A673 (cell line): ENCODE measurements around the gene TSC2. TPM values are rescaled to one million over a fixed set of nuclear protein-coding genes. Genes with fewer than 3 reads are reported as not detected.
A peak's percentile ranks its signal among the peaks of the same experiment; 100 is the strongest.

Experiments
- BruUV-seq: library from RNA; stranded (reverse); fragments of 400-500 nt; replicated peaks from 2 replicates; lab custom pipeline; 2021; lab: Mats Ljungman, UMichigan
- CTCF ChIA-PET: fragments of 300-600 bp; sonication (Branson Sonifier 250); formaldehyde crosslinking; loops from one replicate; lab custom pipeline; 2022; ENCODE audit warnings: antibody characterized with exemption; lab: Charles Lee
- POLR2A ChIA-PET: fragments of 300-600 bp; sonication (Branson Sonifier 250); formaldehyde crosslinking; loops from one replicate; lab custom pipeline; 2022; ENCODE audit warnings: antibody characterized with exemption; ENCODE audit not compliant: low non-redundant PET; lab: Charles Lee
- DNase-seq: peaks from one replicate; pipeline ENCODE4 v3.0.0-alpha.2; 2015; ENCODE audit warnings: low spot score
- H3K27ac ChIP-seq: fragments of 200-600 bp; sonication (generic); 2 replicates; pipeline ENCODE4 v1.5.1; 2016; ENCODE audit warnings: mixed run types, low read depth, mild to moderate bottlenecking, mixed read lengths, antibody characterized with exemption, low read length; ENCODE audit not compliant: poor library complexity, severe bottlenecking
- H3K27me3 ChIP-seq: fragments of 200-600 bp; sonication (generic); replicated peaks from 2 replicates; pipeline ENCODE4 v1.6.1; 2017; ENCODE audit warnings: mixed run types, low read depth, mild to moderate bottlenecking, mixed read lengths, antibody characterized with exemption, low read length; ENCODE audit not compliant: insufficient read depth, poor library complexity
- H3K36me3 ChIP-seq: fragments of 200-600 bp; sonication (generic); 2 replicates; pipeline ENCODE4 v1.6.1; 2016; ENCODE audit warnings: mixed run types, mild to moderate bottlenecking, mixed read lengths, antibody characterized with exemption, low read length; ENCODE audit not compliant: insufficient read depth, poor library complexity, severe bottlenecking
- H3K4me1 ChIP-seq: fragments of 200-600 bp; sonication (generic); 2 replicates; pipeline ENCODE4 v1.6.1; 2017; ENCODE audit warnings: mixed run types, mild to moderate bottlenecking, mixed read lengths, antibody characterized with exemption, low read length; ENCODE audit not compliant: insufficient read depth, poor library complexity, severe bottlenecking
- H3K4me3 ChIP-seq: fragments of 200-600 bp; sonication (generic); 2 replicates; pipeline ENCODE4 v1.5.1; 2016; ENCODE audit warnings: low read depth, mixed run types, mild to moderate bottlenecking, mixed read lengths, low read length; ENCODE audit not compliant: poor library complexity, severe bottlenecking
- H3K9me3 ChIP-seq: fragments of 200-600 bp; sonication (generic); 2 replicates; pipeline ENCODE4 v1.6.1; 2016; ENCODE audit warnings: mixed run types, low read depth, mild to moderate bottlenecking, mixed read lengths, antibody characterized with exemption, low read length; ENCODE audit not compliant: poor library complexity, severe bottlenecking
- EZH2 ChIP-seq: fragments of 200-600 bp; sonication (generic); IDR thresholded peaks from 2 replicates; pipeline ENCODE4 v1.6.1; 2017; ENCODE audit warnings: borderline replicate concordance, low read depth, mild to moderate bottlenecking, mixed read lengths, antibody characterized with exemption, low read length; ENCODE audit not compliant: poor library complexity, severe bottlenecking
- intact Hi-C: fragments of 100-400 bp; cut with micrococcal nuclease; formaldehyde crosslinking; loops from one replicate; pipeline ENCODE4 v1.10.0; 2022; ENCODE audit not compliant: unreplicated experiment
- total RNA-seq: library from RNA; stranded (reverse); gene quantifications from 2 replicates; pipeline ENCODE4 v1.2.3, GENCODE V29; 2021
- TF ChIP-seq, protein P1 (sequence below): fragments of 300-800, 200-600 bp; sonication (generic); conservative IDR thresholded peaks from 2 replicates; pipeline ENCODE4 v1.5.1; 2017; ENCODE audit warnings: low read depth, mild to moderate bottlenecking, antibody characterized with exemption, low read length, moderate library complexity, mixed read lengths

The TSC2 gene
- total RNA-seq, 1 experiment from 2014 or later, result 125 TPM

GRCh38 chr16:2013527-2013926, 34.3 kb upstream of the TSC2 start:
- TF ChIP-seq, protein P1, sequence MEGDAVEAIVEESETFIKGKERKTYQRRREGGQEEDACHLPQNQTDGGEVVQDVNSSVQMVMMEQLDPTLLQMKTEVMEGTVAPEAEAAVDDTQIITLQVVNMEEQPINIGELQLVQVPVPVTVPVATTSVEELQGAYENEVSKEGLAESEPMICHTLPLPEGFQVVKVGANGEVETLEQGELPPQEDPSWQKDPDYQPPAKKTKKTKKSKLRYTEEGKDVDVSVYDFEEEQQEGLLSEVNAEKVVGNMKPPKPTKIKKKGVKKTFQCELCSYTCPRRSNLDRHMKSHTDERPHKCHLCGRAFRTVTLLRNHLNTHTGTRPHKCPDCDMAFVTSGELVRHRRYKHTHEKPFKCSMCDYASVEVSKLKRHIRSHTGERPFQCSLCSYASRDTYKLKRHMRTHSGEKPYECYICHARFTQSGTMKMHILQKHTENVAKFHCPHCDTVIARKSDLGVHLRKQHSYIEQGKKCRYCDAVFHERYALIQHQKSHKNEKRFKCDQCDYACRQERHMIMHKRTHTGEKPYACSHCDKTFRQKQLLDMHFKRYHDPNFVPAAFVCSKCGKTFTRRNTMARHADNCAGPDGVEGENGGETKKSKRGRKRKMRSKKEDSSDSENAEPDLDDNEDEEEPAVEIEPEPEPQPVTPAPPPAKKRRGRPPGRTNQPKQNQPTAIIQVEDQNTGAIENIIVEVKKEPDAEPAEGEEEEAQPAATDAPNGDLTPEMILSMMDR, result no peak
- TF ChIP-seq EZH2, result no peak
- no TSS peak for BruUV-seq
- H3K27ac ChIP-seq, result no peak overlapping the region
- ChIA-PET CTCF (interaction anchor here (1.2 kb wide), 1 partner anchor 127 kb away, joined by 3 read pairs; no protein-coding TSS in a partner anchor), POLR2A (no interaction called here)
- intact Hi-C loops, result no loop called here
- H3K4me1 ChIP-seq, result peaks cover 10% of the 10 kb centered on the region
- H3K27me3 ChIP-seq, result no peaks in the 10 kb centered on the region
- H3K9me3 ChIP-seq, result no peaks in the 10 kb centered on the region
- DNase-seq, result no peak
- H3K4me3 ChIP-seq, result no peak overlapping the region
- no peaks in the 10 kb centered on the region for H3K36me3 ChIP-seq

DNA sequence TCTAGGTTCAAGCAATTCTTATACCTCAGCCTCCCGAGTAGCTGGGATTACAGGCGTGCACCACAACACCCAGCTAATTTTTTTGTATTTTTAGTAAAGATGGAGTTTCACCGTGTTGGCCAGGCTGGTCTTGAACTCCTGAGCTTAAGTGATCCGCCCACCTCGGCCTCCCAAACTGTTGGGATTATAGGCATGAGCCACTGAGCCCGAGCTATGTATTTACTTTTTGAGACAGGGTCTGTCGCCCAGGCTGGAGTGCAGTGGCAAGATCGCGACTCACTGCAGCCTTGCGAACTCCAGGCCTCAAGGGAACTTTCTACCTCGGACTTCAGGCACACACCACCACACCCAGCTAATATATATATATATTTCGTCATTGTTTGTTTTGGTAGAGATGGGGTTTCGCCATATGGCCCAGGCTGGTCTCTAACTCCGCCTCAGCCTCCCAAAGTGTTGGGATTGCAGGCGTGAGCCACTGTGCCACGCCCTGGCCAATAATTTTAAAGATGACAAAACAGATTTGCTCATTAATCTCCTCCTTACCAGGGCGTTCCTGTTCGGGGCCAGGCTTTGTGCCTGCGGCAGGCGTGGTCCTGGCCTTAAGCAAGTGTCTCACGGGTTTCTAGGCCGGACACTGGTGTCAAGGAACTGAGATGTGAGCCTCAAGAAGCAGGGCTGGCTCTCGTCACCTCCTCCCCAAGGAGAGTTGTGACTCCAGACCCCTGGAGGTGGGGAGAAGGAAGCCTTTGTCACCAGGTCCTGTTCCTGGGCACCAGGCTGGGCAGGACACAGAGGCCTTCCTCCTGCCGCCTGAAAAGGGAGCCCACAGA, 32.5 kb upstream of the TSC2 start:
- BruUV-seq, result no TSS peak
- ChIA-PET POLR2A (interaction anchor here (0.6 kb wide), 1 partner anchor 140 kb away, joined by 3 read pairs; the partner anchor contains the start of gene TRAF7), CTCF (no interaction called here)
- Histone ChIP-seq H3K4me3 (no peak overlapping the region), H3K36me3 (no peaks in the 10 kb centered on the region), H3K27ac (peak overlapping the region; percentile 25), H3K4me1 (peaks cover 5% of the 10 kb centered on the region), H3K27me3 (no peaks in the 10 kb centered on the region), H3K9me3 (no peaks in the 10 kb centered on the region)
- no peak for DNase-seq
- TF ChIP-seq EZH2, result no peak
- intact Hi-C loops, result no loop called here

GRCh38 chr16:2015947-2016208, 31.9 kb upstream of the TSC2 start:
- ChIA-PET CTCF (interaction anchor here (0.6 to 1.4 kb wide), 4 partner anchors 12 to 252 kb away, joined by 3 to 11 read pairs (median 3); partner anchors contain the start of gene ECI1), POLR2A (no interaction called here)
- DNase-seq, result no peak
- H3K27ac ChIP-seq, result peak overlapping the region; percentile 25
- H3K27me3 ChIP-seq, result no peaks in the 10 kb centered on the region
- TF ChIP-seq, protein P1, result no peak
- TF ChIP-seq EZH2, result no peak
- BruUV-seq, result no TSS peak
- intact Hi-C loops, result no loop called here
- no peaks in the 10 kb centered on the region for H3K9me3 ChIP-seq
- H3K4me1 ChIP-seq, result peaks cover under 1% of the 10 kb centered on the region
- H3K36me3 ChIP-seq, result no peaks in the 10 kb centered on the region
- H3K4me3 ChIP-seq, result no peak overlapping the region
